HepG2 (cell line): ENCODE data around the gene LDAH. TPM values are rescaled to one million over a fixed set of nuclear protein-coding genes. Genes with fewer than 3 reads are reported as not detected.

ENCODE experiments used
- ARNT ChIP-seq: fragments of 450-650 bp; IDR thresholded peaks from 2 replicates; pipeline ENCODE4 v1.6.1; 2017
- ARNTL ChIP-seq: sonication (generic); formaldehyde crosslinking; IDR thresholded peaks from 2 replicates; pipeline ENCODE4 v1.4.0; 2020; ENCODE audit warnings: mild to moderate bottlenecking, missing genetic modification reagents
- ATF6 ChIP-seq: sonication (generic); formaldehyde crosslinking; conservative IDR thresholded peaks from 2 replicates; pipeline ENCODE4 v1.4.0; 2020; ENCODE audit warnings: missing genetic modification reagents
- CEBPB ChIP-seq: IDR thresholded peaks from 2 replicates; pipeline ENCODE4 v1.6.1; 2011; ENCODE audit warnings: low read depth, low read length, improper control_type of control experiment, borderline replicate concordance
- HOXA5 ChIP-seq: sonication (generic); formaldehyde crosslinking; IDR thresholded peaks from 2 replicates; pipeline ENCODE4 v1.4.0; 2020; ENCODE audit warnings: missing genetic modification reagents
- LCORL ChIP-seq, 2 experiments: fragments of 450-650 bp in 1 of 2; sonication (generic) in 1 of 2; formaldehyde crosslinking in 1 of 2; IDR thresholded peaks; 2 replicates each; pipeline versions ENCODE4 v1.5.0 to v1.6.1; 2017 to 2020; ENCODE audit warnings: antibody characterized with exemption in 1 of 2, missing genetic modification reagents in 1 of 2
- MAFF ChIP-seq: IDR thresholded peaks from 2 replicates; pipeline ENCODE4 v1.6.1; 2011; ENCODE audit warnings: low read depth, low read length, improper control_type of control experiment
- REST ChIP-seq, 2 experiments: IDR thresholded peaks; 2 replicates each; pipeline ENCODE4 v1.6.1; 2011 to 2012; ENCODE audit warnings: low read length in 2 of 2, borderline replicate concordance in 1 of 2, low read depth in 1 of 2, mild to moderate bottlenecking in 1 of 2, moderate library complexity in 1 of 2
- SIN3B ChIP-seq: fragments of 150-350 bp; IDR thresholded peaks from 2 replicates; pipeline ENCODE4 v1.6.1; 2014; ENCODE audit warnings: low read length
- SOX5 ChIP-seq: IDR thresholded peaks from 2 replicates; pipeline ENCODE4 v1.6.1; 2016; ENCODE audit warnings: borderline replicate concordance
- TBX2 ChIP-seq: sonication (generic); formaldehyde crosslinking; IDR thresholded peaks from 2 replicates; pipeline ENCODE4 v1.5.0; 2020; ENCODE audit warnings: missing genetic modification reagents, mild to moderate bottlenecking, borderline replicate concordance
- ZNF572 ChIP-seq: sonication (generic); formaldehyde crosslinking; IDR thresholded peaks from 2 replicates; pipeline ENCODE4 v1.5.1; 2020; ENCODE audit warnings: mild to moderate bottlenecking, missing genetic modification reagents
- ZNF709 ChIP-seq: sonication (generic); formaldehyde crosslinking; IDR thresholded peaks from 2 replicates; pipeline ENCODE4 v1.5.0; 2020; ENCODE audit warnings: mild to moderate bottlenecking, missing genetic modification reagents
- ZNF75D ChIP-seq: sonication (generic); formaldehyde crosslinking; IDR thresholded peaks from 2 replicates; pipeline ENCODE4 v1.8.1; 2023; ENCODE audit warnings: missing genetic modification reagents, mild to moderate bottlenecking, borderline replicate concordance
- ZNF878 ChIP-seq: sonication (generic); formaldehyde crosslinking; IDR thresholded peaks from 2 replicates; pipeline ENCODE4 v1.8.1; 2023; ENCODE audit warnings: mild to moderate bottlenecking, missing genetic modification reagents, moderate library complexity
- polyA plus RNA-seq, 8 experiments: library from polyadenylated mRNA; depleted of rRNA in 3 of 8; stranded (reverse) in 7 of 8; unstranded in 1 of 8; fragments of >200 nt; fragmentation: Illumina TruSeq in 4 of 8; extraction: Trizol in 4 of 8; gene quantifications; 2 replicates each; pipeline versions ENCODE4 v1.2.1 to v1.2.3, GENCODE V29; 2011 to 2016; ENCODE audit warnings: low read depth in 4 of 8, missing spikeins in 1 of 8, mixed read lengths in 1 of 8; ENCODE audit not compliant: insufficient read depth in 1 of 8
- total RNA-seq, 5 experiments: library from RNA; depleted of rRNA; stranded (reverse); fragments of >200 nt; fragmentation: Illumina TruSeq; extraction: Trizol; gene quantifications; 2 replicates each; pipeline ENCODE4 v1.2.3, GENCODE V29; 2016; ENCODE audit warnings: low read depth in 1 of 5
- TF ChIP-seq, protein P1 (sequence below): sonication (generic); formaldehyde crosslinking; IDR thresholded peaks from 2 replicates; pipeline ENCODE4 v1.4.0; 2020; ENCODE audit warnings: missing genetic modification reagents, mild to moderate bottlenecking, borderline replicate concordance

LDAH gene
- total and polyA plus RNA-seq, 2 of the 13 experiments (the other 11 are each of a cell fraction or from before 2014, with no cell fraction given) = 28.8 to 46.2 TPM

DNA sequence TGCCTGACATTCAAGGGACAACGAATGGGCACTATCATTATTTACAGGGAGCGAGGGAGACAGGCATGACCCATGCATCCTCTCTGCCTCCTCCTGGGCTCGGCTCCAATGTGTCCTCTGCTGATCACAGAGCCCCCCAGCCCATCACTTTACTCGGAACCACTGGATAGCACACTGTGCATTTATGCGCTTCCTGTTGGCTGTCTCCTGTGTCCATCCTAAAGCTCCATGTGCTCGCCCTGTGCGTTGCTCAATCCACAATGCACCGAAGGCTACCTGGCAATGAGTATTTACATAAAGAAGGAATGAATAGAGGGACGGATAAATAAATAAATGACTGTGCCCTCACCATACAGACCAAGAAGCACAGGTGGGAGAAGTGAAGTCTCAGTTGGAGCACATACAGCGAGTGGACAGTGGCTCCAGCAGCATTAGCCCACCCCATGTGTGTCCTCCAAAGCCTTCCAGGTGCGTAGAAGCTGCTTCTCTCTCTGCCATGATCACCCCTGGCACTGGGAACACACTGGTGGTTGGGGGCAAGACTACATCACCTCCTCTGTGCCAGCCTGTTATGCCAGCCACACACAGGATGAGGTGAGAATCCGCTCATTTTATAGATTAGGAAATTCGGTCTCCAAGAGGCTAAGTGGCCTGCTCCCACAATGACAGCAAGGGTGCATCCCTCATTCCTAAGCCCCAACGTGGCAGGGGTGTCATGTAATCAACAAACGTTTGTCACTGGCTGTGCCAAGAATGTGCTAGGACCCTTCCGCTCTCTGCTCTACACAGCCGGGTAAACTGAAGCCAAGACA lies 158.3 kb downstream of the LDAH start (continued):
- TF ChIP-seq ATF6 (no peak), REST (IDR thresholded peaks at IDR 0.05; ENCODE audit: borderline replicate concordance in 1 of 2, low read depth in 1 of 2, low read length in 2 of 2) (no peak), CEBPB (peak; percentile 90), SOX5 (CRISPR knock-in tag) (no peak), ARNTL (CRISPR knock-in tag) (no peak), MAFF (no peak), LCORL (IDR thresholded peaks at IDR 0.05) (no peak), LCORL (CRISPR knock-in tag; IDR thresholded peaks at IDR 0.05) (no peak; the same call in 1 of the 2 replicates), ARNT (no peak), ZNF878 (CRISPR knock-in tag) (no peak), SIN3B (no peak), HOXA5 (CRISPR knock-in tag) (no peak), ZNF709 (CRISPR knock-in tag) (no peak), ZNF75D (CRISPR knock-in tag) (no peak), TBX2 (CRISPR knock-in tag) (peak; percentile 26; the same call in 1 of the 2 replicates), ZNF572 (0 out of 2 replicates have a peak, but pooled peaks have one; percentile 17)
- TF ChIP-seq, protein P1, sequence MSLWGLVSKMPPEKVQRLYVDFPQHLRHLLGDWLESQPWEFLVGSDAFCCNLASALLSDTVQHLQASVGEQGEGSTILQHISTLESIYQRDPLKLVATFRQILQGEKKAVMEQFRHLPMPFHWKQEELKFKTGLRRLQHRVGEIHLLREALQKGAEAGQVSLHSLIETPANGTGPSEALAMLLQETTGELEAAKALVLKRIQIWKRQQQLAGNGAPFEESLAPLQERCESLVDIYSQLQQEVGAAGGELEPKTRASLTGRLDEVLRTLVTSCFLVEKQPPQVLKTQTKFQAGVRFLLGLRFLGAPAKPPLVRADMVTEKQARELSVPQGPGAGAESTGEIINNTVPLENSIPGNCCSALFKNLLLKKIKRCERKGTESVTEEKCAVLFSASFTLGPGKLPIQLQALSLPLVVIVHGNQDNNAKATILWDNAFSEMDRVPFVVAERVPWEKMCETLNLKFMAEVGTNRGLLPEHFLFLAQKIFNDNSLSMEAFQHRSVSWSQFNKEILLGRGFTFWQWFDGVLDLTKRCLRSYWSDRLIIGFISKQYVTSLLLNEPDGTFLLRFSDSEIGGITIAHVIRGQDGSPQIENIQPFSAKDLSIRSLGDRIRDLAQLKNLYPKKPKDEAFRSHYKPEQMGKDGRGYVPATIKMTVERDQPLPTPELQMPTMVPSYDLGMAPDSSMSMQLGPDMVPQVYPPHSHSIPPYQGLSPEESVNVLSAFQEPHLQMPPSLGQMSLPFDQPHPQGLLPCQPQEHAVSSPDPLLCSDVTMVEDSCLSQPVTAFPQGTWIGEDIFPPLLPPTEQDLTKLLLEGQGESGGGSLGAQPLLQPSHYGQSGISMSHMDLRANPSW (CRISPR knock-in tag) = no peak
